GM21723 (cell line): ENCODE data around the gene NETO2.
"Not testable (repeated sequence)": the region's sequence is repeated elsewhere in the genome, so short reads cannot be mapped to it uniquely, and the experiment has no call there.

Experiments
- ATAC-seq: cut with Tn5 transposase; IDR thresholded peaks from one replicate; pipeline ENCODE4 v1.9.1; 2021; ENCODE audit warnings: mild to moderate bottlenecking, moderate library complexity; ENCODE audit not compliant: unreplicated experiment

NETO2 gene

DNA sequence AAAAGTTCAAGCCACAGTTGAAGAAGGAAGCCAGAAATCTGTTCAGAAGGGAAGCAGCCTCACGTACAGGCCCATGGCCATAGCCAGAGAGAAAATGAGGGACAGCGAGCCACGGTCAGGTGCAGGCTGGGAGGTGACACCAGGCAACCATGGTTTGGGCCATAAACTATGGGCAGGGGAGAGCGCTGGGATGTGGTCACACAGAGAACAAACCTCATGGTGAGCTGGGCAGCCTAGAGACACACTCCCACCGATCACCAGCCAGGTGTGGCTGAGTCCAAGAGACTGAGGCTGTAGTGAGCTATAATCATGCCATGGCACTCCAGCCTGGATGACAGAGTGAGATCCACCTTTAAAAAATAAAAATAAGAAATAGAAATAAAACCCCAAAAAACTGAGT lies 76.5 kb downstream of the NETO2 start:
- no peak for ATAC-seq

DNA sequence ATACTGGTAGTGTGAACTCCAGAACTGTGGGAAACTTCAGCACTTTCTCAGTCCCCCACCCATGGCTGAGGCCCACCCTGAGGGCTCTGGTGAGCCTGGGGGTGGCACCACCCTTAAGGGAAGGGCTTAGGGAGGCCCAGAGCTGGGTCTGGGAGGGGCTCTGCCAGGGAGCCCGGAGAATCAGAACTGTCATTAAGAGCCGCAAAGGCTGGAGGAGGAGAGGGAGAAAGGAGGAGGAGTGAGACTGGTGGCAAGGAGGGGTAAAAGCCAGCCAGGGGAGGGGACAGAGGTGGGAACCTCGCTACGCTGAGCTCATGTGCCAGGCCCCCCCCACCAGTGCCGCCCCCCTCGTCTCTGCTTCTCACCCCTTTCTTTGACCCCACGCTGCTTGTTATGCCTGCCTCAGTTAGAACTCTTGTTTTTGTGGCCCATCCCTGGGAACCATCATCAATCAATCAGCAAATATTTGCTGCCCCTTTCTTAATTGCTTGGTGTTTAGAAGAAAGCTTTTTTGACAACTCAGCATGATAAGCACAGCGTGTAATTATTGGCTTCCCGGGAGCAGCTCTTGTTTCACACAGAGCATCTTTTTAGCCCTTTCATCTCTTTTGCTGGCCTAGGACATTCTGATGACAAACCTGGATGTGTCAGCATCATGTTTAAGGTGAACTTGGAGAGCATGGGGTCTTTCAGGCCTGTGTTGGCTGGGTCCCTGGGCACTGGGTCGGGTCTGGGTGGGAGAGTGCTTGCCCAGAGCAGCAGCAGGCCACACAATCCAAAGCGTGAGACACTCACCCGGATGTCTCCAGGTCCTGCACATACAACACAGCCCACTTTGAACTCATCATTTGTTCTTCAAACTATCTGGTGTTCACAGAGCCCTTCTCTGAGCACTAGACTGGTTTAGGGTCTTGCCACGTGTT lies 77.7 kb downstream of the NETO2 start:
- no peak for ATAC-seq

DNA sequence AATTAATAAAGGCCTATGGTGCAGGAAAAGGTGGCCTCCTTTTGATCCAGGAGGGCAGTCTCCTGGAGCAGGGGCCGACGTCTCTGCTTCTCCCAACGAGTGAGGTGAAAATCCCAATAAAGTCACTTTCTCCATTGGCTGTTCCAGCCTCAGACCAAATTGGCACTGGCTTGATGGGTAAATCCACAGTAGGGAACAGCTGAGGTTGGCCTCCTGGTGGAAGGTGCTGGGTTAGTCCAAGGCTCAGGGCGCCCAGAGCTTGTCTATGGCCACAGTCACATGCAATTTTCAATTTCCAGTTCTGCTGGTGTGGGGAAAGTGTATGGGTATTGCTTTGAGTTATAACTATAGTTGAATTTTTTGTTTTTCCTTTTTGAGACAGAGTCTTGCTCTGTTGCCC lies 79.0 kb downstream of the NETO2 start:
- ATAC-seq = no peak

GRCh38 chr16:47063011-47063724 lies 80.6 kb downstream of the NETO2 start:
- ATAC-seq = no peak

- no peak for ATAC-seq
Observed at GRCh38 chr16:47061204-47061603, 82.5 kb downstream of the NETO2 start.

- no peak for ATAC-seq
Observed at GRCh38 chr16:47060596-47060995, 83.1 kb downstream of the NETO2 start.

GRCh38 chr16:47059991-47060390 lies 83.8 kb downstream of the NETO2 start:
- ATAC-seq = no peak

- ATAC-seq = not testable (repeated sequence)
Observed at GRCh38 chr16:47059130-47059529, 84.6 kb downstream of the NETO2 start.

- no peak for ATAC-seq
Observed at GRCh38 chr16:47058295-47059086, 85.3 kb downstream of the NETO2 start.

DNA sequence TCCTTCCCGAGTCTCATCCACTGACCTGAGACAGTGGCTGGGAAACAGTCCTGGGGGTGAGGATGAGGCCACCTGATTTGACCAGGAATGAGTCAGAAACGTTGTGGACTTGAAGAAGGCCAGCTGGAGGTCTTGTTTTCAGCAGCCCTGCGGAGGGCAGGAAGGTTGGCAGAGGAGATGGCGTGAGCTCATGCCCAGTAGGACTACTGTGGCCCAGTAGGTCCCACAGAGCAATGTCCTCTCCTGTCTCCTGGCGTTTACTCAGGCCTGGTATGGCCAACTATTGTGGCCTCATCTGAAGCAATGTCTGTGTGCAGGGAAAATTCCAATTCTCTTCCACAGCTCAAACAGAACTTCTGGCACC lies 86.1 kb downstream of the NETO2 start:
- ATAC-seq = no peak

DNA sequence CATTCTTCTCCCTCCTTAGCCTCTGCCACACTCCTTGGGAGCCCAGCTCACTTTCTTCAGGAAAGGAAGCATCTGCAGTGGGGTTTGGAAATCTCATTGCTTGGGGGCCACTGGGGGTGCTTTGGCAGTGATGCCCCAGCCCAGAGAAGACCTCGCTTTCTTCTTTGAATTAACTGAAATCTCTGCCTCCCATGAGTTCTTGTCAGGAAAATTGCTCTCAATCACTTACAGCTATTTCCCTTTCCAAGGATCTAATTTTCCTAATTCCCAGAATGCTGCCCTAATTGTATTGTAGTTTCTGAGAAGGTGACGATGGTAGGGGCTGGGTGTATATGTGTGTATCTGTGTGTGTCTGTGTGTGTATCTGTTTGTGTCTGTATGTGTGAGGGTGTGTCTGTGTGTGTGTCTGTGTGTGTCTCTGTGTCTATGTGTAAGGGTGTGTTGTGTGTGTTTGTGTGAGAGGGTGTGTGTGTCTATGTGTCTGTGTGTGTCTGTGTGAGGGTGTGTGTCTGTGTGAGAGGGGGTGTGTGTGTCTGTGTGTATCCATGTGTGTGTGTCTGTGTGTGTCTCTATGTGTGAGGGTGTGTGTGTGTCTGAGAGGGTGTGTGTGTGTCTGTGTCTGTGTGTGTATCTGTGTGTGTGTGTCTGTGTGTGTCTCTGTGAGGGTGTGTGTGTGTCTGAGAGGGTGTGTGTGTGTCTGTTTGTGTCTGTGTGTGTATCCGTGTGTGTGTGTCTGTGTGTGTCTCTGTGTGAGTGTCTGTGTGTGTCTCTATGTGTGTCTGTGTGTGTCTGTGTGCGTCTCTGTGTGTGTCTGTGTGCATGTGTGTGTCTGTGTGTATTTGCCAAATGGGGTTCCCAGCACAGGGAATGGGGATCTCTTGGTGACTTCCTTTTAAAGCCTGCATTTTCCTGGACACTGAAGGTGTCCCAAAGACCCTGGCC lies 86.8 kb downstream of the NETO2 start:
- no peak for ATAC-seq

DNA sequence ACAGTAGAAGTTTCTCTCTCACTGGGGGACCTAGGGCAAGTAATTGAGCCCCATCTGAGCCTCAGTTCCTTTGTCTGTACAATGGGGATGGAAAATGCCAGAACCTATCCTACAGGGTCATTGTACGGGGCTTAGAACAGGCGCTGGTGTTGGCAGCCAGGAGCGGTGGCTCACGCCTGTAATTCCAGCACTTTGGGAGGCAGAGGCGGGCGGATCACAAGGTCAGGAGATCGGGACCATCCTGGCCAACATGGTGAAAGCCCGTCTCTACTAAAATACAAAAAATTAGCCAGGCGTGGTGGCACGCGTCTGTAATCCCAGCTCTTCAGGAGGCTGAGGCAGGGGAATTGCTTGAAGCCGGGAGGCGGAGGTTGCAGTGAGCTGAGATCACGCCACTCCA lies 87.7 kb downstream of the NETO2 start:
- not testable (repeated sequence) for ATAC-seq

DNA sequence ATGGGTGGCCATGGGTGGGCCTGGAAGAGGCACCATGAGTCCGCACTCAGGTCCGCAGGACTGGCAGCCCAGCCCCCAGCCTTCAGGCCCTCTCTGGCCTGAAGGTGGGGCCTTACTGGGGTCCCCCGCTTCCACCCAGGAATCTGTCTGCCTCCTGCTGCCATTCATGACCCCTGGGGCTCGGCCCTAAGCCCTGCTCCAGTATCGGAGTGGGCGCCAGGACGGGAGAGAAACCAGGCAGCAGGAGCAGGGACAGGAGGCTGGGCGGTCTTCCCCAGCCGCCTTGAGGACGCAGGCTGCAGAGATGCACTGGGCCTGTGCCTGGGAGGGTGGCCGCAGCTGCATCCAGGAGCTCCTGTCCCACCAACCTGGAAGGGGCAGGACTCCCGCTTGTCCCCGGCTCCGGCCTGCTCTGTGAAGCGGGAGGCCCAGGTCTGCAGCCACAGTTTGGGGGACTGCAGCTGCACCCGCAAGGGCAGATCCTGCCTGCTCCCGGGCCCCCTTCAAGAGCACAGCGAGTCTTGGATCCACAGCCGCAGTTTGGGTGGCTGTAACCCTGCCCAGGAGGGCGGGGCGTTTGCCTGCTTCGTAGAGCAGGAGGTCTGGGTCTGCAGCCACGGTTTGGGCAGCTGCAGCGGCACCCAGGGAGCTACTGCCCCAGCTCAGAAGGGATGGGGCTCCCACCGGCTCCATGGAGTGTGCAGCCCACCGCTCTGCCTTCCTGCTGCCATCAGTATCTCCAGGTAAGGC lies 88.4 kb downstream of the NETO2 start:
- no peak for ATAC-seq

- no peak for ATAC-seq
Observed at GRCh38 chr16:47054306-47054705, 89.4 kb downstream of the NETO2 start.

GRCh38 chr16:47053895-47054294 lies 89.8 kb downstream of the NETO2 start:
- no peak for ATAC-seq

DNA sequence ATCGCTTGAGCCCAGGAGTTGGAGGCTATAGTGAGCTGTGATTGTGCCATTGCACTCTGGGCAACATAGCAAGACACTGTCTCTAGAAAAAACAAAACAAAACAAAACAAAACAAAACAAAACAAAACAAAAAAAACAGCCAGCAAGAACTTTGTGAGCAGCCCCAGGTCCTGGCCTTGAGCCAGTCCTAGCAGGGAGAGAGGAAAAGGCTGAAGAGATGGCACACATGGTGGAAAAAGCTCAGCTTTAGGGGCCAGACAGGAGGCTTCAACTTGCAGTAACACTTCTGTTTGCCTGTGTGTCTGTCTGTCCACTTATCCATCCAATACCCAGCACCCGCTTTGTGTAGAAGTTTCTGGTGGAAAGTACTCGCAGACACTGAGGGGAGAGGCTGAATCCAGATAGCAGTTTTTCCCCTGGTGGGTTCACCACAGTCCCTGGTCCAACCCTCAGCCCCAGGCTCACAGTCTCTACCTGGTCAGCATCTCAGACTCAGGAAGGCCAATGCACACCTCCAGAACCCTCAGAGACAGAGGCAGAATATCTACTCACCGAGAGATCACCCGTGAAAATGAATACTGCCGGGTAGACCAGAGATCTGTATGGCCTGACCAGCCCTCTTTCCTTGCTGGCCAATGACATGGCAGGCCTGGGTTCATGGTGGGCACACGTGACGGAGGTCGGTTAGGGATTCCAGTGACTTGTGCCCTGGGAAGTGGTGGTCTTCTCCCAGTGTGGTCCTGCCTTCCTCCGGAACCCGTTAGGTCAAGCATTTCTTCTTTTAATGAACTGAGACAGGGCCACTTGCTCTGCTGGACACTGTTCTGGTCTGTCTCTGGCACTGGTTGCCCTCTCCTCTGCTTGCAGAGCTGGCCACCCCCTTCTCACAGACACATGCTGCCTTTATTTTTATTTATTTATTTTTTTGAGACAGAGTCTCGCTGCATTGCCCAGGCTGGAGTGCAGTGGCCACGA lies 90.8 kb downstream of the NETO2 start:
- ATAC-seq = no peak

DNA sequence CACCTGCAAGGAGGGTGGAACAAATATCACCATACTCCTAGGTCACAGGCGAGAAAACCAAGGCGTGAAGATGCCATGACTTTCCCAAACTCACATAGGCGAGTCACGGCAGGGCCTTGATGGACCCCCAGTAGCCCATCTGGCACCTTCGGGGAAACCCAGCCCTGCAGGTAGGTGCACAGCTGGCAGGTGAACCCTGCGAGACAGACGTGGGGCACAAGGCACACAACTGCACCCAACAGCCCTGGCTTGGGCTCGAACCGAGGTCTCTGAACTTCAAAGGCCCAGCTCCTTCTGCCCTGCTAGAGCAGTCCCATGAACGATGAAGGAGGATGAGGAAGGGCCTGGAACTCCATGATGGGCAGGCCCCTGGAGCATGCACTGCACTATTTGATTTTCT lies 92.7 kb downstream of the NETO2 start:
- ATAC-seq = no peak

DNA sequence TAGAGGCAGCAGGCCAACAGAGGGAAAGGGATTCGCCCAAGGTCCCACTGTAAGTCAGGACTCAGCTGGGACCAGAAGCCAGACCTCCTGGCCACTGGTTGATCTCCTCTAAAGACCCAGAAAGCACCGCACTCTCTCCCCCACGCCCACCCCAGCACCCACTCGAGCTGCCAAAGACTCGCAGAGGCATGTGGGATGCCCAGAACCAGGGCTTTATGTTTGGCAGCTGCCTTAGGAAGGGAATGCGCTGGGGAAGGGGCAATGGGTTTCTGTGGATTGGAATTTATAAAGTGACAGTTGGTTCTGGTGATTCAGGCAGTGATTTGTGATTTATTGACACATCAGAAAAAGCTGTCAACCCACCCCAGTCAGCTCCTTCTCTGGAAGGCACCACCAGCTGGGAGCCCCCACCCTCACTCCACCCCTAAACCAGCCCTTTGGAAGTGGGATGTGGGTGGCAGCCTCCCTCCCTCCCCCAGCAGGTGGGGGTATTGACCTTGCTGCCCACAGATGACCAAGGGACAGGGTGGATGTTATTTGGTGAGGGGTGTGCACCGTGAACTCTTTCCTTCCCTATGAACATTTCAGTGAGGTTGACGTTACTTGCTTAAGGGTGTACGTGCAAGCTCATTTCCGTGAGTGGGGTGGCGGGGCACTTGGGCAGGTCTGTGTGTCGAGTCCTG lies 93.7 kb downstream of the NETO2 start:
- ATAC-seq = no peak
